NCI-H345 treated with DMSO at 0.1 percent for 48 hours (cell line): ENCODE measurements around the gene RAB6B.

Experiments used
- DNase-seq: peaks from one replicate; lab custom pipeline; 2025; ENCODE audit not compliant: unreplicated experiment; lab: John Stamatoyannopoulos, UW

The RAB6B gene

DNA sequence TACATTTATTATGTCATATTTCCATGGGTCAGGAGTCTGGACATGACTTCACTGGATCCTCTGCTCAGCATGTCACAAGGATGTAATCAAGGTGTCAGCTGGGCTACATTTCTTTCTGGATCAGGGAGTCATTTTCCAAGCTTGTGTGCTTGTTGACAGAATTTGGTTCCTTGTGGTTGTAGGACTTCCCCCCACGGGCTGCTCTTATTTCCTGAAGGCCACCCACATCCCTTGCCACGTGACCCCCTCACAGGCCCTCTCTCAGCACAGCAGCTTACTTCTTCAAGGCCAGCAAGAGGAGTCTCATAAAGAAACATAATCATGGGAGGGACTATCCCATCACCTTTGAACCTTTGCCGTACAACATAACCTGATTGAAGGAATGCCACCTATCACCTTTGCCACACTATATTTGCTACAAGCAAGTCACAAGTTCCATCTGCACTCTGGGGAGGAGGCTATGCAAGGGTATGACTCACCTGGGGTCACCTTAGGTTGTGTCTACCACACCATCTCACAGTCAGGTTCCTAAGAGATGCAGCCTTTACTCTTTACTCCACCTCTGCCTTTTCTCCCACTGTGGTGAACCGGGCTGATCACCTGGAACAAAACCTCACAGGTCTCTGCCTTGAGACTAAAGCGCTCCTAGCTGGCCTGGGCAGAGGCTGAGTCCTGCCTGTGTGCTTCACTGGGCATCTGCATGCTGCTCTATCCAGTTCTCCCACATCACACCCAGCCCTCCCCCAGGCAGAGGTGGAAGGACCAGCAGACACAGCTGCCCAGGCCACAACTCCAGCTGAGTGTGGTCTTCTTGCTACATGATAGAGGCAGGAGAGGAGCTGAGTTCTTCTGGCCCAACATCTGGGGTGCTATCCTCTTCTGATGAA is 13.5 kb downstream of the RAB6B start:
- DNase-seq: no peak

DNA sequence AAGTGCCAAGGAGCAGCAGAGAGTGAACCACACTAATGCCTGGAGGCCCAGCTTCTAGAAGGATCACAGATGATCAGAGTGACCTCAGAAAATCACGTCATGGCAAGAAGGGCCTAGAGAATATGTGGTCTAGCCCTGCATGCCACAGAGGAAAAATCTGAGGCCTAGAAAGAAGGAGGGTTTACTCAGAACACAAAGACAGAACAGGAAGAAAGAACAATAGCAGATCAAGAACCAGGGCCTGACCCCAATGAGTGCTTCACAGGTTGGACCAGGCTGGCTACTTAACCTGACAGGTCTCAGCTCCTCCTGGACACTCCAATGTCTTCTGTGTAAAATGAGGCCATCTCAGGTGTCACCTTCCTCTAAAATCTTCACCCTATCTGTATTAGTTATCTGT is 14.2 kb downstream of the RAB6B start:
- no peak for DNase-seq

DNA sequence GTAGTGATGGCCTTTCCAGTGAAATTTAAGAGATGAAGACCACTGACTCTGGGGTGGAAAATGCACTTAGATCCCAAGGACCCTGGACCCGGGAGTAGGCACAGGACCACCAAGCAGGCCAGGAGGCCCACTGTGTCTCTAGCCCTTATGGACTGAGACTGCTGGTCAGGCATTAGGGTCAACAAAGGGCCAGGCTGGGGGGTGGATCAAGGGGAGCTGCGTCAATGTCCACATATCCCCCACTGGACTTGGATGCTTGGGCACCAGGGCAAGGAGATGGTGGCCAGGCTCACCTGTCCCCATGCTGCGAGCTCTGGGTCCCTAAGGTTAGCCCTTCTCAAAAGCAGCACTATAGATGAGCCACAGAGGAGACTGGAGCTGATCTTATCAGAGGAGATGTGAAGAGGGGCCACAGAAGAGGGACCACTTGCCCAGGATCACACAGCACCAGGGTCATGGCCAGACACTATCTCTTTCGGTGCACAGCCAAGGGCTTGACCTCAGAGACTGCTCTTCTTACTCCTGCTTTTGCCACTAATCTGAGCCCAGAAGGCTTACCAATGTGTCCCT is 14.7 kb downstream of the RAB6B start:
- DNase-seq: no peak

DNA sequence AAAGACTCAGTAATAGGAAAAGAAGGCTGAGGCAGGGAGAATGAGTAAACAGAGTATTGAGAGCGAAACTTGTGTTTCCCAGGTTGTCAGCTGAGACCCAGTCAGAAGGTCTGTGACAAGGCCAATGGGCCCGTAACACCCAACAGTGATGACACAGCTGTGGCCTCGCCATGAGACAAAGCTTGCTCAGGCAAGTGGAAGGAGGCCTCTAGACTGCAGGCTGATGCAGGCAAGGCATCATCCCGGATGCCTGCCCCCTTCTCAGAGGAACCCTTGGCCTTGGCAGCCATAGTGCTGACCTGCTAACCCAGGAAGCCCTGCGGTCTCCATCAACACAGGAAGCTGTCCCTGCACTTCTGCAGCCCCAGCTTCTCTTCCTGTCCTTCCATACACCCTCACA is 15.4 kb downstream of the RAB6B start:
- DNase-seq: no peak

DNA sequence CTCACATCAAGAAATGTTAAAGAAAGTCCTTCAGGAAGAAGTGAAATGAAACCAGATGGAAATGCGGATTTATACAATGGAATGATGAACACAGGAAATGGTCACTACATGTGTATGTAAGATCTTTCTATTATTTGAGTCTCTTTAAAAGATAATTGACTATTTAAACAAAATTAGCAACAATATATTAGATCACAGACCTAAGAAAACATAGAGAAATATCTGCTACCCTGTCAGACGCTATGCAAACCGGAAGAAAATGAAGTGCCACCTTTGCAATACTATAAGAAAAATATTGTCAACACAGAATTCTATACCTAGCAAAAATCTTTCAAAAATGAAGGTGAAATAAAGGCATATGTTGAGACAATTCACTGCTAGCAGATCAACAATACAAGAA is 17.2 kb downstream of the RAB6B start:
- no peak for DNase-seq

DNA sequence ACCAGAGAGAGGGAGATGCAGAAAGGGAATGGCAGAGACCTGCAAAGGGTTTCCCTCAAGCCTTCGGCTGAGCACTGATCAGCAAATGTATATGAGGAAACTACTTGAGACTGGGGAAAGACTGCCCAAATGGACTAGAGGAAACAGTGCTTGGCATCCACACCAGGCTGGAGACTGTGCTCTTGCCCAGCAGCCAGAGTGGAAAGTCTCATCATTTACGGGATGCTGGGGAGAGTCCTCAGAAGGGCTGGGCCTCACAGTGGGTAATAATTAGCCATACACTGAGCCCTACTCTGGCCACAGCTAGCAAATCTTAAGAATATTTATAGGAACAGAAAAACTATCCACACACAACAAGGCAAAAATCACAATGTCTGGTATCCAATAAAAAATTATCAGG is 18.5 kb downstream of the RAB6B start:
- no peak for DNase-seq

DNA sequence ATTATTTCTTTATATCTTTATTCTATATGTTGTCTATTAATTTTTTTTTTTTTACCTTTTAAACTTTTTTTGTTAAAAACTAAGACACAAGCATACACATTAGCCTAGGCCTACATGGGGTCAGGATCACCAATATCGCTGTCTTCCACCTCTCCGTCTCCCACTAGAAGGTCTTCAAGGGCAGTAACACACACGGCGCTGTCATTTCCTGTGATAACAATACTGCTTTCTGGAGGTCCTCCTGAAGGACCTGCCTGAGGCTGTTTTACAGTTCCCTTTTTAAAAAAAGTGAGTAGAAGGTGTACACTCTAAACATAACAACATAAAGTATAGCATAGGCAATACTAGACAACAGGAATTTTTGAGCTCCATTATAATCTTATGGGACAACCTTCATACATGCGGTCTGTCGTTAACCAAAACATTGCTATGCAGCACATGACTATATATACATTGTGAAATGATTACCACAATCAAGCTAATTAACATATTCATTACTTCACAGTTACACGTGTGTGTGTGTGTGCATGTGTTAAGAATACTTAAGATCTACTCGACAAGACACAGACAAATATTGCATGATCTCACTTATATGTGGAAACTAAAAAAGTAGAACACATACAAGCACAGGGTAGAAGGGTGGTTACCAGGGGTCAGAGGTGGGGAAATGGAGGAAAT is 20.8 kb downstream of the RAB6B start:
- DNase-seq: no peak

DNA sequence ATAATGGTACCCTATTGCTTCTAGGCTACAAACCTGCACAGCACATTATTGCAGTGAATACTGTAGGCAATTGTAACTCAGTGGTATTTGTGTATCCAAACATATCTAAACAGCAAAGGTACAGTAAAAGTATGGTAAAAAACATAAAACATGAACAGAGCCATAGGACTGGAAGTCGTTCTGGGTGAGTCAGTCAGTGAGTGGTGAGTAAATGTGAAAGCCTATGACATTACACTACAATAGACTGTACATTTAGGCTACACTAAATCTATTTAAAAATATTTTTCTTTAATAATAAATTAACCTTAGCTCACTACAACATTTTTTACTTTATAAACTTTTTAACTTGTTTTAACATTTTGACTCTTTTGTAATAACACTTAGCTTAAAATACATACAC is 21.3 kb downstream of the RAB6B start:
- DNase-seq: no peak

DNA sequence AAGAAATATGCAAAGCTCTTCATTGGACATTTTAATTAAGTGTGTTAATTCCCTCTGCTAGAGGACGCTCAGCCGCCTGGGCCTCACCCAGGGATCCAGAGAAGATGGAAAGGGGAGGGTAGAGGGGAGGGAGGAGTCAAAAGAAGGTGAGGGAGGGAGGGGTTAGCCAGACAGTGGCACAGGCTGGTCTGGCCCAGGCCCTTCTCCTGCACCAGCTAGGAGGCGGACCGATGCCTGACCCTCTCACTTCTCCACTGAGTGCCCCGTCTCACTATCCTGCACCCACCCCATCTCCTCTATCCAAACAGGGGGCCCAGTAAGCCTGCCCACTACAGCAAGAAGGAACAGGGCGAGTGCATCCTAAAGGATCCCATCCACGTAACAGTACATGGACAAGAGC is 22.9 kb downstream of the RAB6B start:
- no peak for DNase-seq

DNA sequence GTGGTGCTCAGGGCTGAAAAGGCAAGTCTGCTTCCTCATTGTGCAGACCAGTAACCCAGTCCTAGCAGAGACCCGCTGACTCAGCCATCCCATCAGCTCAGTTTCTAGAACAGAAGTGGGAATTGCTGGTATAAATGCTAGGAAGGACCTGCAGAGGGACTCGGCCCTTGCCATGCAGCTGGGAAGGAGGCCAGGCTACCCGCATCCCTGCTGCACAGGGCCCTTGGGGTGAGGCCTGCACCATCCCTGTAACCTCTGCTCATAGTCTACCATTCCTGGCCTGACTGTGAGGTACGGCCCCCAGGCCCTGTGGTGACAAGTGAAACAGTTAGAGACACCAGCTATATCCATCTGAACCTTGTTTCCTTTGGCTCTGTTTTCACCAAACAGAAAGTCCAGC is 23.5 kb downstream of the RAB6B start:
- DNase-seq: no peak

DNA sequence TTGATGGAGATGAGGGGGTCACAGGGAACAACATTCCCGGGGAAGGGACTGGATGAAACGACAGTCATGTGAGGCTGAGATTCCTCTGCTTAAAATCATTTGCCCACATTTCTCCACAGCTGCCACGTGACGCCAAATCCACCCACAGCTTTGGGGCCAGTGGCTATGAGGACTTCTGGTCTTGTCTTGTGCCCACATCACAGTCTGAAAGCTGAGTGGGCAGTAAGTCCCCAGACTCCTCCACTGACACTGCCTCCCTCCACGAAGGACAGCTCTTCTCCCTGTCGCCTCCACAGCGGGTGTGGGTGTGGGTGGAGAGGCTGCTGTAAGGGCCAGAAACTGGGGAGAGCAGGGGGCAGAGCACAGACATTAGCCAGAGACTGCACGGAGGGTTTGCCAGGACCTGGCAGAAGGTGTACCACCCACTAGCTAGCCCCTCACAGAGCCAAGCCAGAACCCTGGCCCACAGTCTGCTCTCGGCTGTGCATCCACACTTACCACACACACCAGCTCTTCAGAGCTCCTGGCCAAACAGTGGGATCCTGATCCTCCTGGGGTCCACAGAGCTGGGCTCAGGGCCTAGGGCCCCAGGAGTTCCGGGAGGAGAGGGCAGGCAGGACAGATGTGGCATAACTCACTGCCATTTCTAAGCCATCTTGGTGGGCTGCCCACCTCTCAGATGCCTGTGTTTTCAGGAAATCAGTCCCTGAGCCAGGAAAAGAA is 24.2 kb downstream of the RAB6B start:
- no peak for DNase-seq

DNA sequence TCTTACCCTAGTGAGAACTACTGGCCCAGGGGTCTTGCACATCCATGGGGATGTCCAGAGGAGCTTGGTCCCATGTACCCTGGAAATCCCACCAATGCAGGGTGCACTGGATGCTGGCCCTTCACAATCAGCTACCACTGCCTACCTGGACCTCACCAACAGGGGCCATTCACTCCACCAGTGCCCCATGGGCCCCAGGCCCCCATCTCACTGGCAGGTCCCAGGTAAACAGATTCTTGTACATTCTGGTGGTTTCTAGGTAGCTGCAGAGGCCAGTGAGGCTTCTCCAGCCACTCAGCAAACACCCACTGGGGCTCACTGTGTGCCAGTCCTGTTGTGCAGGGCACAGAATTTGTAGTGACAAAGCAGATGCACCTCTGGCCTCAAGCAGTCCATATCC is 24.9 kb downstream of the RAB6B start:
- no peak for DNase-seq

DNA sequence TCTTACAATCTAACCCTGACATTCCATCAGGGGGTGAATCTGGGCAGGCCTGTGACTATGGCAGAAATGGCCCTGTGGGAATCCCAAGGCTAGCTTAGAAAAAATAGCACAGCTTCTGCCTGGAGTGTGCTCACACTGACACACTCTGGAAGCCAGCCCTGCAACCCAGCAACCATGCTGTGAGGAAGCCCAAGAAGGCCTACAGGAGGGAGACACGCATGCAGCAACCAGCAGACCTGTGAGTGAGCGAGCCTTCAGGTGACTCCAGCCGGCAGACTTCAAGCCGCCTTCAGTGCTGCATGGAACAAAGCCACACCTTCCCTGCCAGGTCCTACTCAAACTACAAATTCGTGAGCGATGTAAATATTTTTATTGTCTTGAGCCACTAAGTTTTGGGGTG is 26.1 kb downstream of the RAB6B start:
- DNase-seq: no peak

DNA sequence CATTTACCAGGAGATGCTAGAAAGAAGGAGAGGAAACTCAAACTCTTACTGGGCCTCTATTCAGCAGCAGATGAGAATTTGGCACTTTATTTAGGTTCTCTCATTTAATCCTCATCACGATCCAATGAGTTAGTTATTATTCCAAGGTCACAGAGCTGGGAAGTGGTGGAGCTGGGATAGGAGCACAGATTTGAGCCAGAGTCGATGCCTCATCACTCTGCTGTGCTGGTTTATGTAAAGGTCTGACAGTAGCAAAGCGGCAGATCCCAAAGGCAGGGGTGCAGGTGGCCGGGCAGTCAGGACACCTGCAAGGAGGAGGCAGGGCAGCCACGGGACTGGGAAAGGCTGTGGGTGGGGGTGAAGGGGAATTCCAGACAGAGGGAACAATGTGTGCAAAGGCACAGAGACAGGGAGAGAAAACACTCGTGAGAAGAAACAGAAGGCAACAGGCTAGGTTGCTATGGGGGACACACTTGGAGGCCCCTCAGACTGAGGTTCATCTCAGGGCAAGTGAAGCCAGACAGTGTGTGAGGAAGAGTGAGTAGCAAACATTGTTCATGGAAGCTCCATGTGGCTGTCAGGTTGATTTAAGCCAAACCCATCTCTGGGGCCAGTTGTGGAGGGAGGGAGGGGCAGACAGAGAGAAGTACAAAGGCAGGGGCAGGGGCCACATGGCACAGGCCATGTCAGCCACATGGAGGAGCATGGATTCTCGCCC is 26.8 kb downstream of the RAB6B start:
- no peak for DNase-seq

DNA sequence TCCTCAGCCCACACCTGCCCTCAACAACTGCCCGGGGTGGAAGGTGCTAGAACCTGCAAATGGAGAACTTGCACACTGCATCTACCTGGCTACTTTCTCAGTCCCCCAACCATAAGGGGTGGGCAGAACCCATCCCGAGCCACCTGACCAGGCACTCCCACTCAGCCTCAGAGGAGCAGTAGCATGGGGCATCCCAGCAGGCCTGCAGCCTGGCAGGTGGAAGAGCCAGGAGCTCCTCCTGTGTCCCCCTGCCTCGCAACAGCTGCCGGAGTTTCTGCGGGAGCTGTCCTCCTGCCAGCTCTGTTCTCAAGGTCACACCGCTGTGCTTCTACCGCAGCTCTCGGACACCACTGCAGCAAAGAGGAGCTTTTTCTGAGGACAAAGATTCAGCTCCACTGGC is 27.5 kb downstream of the RAB6B start:
- no peak for DNase-seq

DNA sequence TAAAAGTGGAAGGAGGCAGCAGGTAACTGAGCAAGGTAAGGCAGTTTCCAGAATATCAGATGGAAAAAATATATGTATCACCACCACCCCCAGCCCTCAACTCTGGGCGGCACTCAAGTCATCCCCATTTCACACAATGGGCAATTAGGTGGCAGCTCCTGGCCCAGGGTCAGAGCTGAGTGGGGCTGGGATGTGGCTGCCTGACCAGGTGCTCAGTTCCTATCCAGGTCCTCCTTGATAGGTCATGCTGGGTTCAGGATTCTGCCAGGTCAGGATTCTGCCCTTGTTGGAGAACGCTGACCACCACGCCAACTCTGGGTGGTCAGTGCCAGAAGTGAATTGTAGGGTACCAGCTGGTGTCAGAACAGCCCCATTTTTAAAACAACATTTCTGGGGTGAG is 29.5 kb downstream of the RAB6B start:
- no peak for DNase-seq

DNA sequence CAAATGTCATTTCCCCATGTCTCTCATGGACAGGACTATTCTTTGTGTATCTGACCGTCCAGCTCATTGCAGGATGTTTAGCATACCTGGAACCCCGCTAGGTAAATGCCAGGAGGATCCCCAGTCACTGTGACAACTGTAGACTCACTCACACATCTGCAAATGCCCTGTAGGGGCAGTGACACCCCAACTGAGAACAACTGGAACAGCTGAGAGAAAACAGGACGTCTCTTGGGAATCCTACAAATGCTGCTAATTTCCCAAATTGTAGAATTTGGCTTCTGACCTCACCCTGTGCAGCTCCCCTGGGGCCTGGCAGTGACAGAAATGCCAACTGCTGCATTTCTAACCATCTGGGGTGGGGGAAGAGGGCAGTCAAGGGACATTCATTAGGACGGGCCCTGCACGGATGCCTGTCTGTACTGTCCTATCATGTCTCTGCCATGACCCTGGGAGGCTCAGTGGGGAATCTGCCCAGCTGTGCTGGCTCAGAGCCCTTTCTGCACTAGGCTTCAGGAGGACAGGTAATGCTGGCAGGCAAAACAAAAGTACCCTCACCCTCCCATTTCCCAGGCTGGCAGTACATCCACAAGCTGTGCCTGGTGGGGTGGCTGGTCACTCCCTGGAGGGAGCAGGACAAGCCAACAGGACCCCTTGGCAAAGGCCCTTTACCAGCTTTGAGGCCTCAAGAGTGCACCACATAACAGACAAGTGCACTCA is 30.4 kb downstream of the RAB6B start:
- DNase-seq: no peak

DNA sequence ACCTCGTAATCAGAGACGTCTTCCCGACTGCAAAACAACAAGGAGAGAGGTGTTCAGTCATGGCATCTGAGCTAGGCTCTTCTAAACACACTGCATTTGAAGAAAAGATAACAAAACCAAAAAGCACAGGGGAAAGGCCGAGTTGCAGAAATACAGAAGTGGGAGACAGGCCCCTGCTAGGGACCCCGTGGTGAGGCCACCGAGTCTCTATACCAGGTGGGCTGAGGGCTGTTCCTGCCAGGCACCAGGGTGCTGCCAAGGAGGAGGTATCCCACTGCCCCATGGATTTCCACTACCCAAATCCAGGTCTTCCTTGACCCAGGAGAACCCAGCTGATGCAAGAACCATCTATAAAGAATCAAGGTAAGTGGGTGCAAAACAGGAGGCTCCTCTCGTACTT is 31.1 kb downstream of the RAB6B start:
- DNase-seq: no peak

DNA sequence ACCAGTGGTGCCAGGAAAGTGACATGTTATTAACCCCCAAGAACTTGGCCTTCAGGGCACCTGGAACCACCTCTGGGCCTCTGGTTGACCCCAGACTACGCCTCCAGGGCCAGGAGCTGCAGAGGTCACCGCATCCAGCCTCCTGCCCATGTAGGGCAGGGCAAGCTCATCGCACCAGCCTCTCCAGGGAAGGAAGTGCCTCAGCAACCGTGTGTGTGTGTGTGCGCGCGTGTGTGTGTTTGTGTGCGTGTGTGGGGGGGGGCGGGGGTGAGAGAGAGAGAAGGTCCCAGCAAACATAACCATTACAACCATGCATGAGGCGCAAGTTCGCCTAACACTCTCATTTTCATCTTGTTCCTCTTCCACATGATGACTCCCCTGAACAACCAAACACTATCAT is 31.8 kb downstream of the RAB6B start:
- DNase-seq: no peak

DNA sequence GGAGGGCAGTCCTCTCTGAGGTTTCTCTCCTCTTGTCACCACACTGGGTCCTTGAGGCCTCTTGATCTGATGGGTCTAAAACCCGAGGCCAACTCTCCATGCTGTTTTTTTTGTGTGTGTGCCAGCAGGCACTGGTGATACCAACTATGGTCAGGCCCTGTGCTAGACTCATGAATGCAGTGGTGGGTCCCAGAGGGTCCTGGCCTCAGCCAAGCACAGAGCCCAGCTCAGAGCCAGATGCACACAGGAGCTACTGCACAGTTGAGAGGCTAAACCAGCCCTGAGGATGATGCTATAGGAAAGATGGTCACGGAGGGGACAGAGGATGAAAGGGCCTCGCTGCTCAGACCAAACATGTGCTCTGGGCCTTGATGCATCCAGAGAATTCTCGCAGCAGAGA is 33.5 kb downstream of the RAB6B start:
- DNase-seq: no peak
